ENCODE results near the gene TCAP.

GRCh38 chr17:39617446-39618245 is 47.5 kb upstream of the TCAP start:
- TF ChIP-seq CTCF (IDR thresholded peaks at IDR 0.05; ENCODE audit: low read depth, low read length) (no peak), EZH2phosphoT487 (IDR thresholded peaks at IDR 0.05; ENCODE audit: low read depth) (no peak)

All from OCI-LY3 (cell line).